ENCODE measurements around the gene SH3D19. TPM values are rescaled to one million over a fixed set of nuclear protein-coding genes. Genes with fewer than 3 reads are reported as not detected.

Gene SH3D19
- total RNA-seq: under 1 TPM in 4 of 5 donors, not detected in 1; 0.38 to 0.66 (median 0.51) TPM
- 0.64 TPM for total RNA-seq (2013)
- 0.15 to 1.4 (median 0.49) reads per million in 29 experiments for total RNA-seq

DNA sequence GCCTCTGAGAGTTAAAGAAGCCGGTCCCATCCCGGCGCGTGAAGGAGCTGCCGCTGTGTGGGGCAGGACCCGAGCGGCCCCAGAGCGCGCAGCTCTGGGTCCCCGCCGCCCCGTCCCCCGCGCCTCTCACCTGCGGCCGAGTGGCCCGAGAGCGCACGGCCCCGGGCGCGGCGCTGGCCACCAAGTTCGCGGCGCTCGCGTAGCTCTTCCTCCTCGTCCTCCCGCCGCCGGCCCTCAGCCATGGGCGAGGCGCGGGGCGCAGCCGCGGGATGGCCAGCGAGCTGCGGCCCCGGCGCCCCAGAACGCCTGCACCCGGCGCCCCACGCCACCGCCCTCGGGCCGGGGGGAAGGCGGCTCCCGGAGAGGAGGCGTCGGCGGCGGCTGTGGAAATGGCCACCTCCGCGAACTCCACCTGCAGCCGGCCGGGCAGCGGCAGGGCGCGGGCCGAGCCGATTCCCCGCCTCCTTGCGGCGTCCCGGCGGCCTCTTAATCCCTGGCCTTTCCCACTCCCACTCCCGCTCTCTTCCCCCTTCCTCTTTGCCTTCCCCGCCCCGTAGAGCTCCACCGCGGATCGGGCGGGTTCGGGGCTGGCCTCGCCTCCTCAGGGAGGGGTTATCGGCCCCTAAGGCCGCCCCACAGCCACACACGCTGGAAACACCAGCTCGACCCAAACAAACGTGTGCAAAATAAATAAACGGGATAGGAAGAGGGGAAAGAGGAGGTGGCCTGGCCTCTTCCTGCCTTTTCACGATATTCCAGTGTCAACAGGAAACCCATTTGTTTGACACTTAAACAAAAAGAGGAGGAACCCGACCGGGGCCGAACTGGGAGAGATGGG is at the start of gene SH3D19:
TSS of gene SH3D19 (minus strand) at position 495 of the 838 bp plus-strand sequence. CDS start at position 242, 253 bp downstream.
- H3K4me1 ChIP-seq (ENCODE audit: control insufficient read depth in 1 of 2, extremely low read depth in 1 of 2, insufficient read depth in 2 of 2, low read length in 2 of 2): peaks cover 0 to 7% of the 10 kb centered on the region in 2 experiments
- DNase-seq (peak in 1 of 35 experiments; percentile 0), ATAC-seq (replicated peaks in 1 of 4) (no peak)
- H3K27me3 ChIP-seq (replicated peaks in 1 of 2; ENCODE audit: control insufficient read depth in 2 of 2, extremely low read depth in 1 of 2, insufficient read depth in 2 of 2, low read length in 1 of 2): peaks cover 3 to 19% of the 10 kb centered on the region in 2 experiments
- peaks cover 6 to 16% (median 12%) of the 10 kb centered on the region in 3 donors for H3K4me1 Mint-ChIP-seq
- CTCF ChIA-PET: interaction anchor here in 1 of 2 donors (0.6 kb wide), 1 partner anchor 578 kb away, joined by 13 read pairs; no protein-coding TSS in a partner anchor
- no peaks in the 10 kb centered on the region for H3K36me3 ChIP-seq (ENCODE audit: control insufficient read depth in 2 of 2, extremely low read depth in 1 of 2, insufficient read depth in 1 of 2, low read length in 1 of 2)
- peak within 1 kb of the TSS; percentile 53 to 72 (median 61) for H3K4me3 Mint-ChIP-seq
- no peak within 1 kb of the TSS for H3K27ac Mint-ChIP-seq
- no peak within 1 kb of the TSS for H3K27ac ChIP-seq (ENCODE audit: low read length)
- POLR2A ChIA-PET: interaction anchor here in 1 of 2 donors (0.7 kb wide), 1 partner anchor 646 kb away, joined by 3 read pairs; no protein-coding TSS in a partner anchor
- peak within 1 kb of the TSS in 1 of 2 donors; percentile 27 for H3K4me3 ChIP-seq (ENCODE audit: control insufficient read depth in 1 of 2, extremely low read depth in 1 of 2, low read length in 1 of 2)
- no peaks in the 10 kb centered on the region for H3K9me3 Mint-ChIP-seq
- no peaks in the 10 kb centered on the region for H3K9me3 ChIP-seq
- no peaks in the 10 kb centered on the region for H3K36me3 Mint-ChIP-seq
- peaks cover 50 to 62% of the 10 kb centered on the region in 2 donors for H3K27me3 Mint-ChIP-seq
- WGBS (ENCODE audit: insufficient coverage): 2% methylated on average over 70 of the region's 88 CpGs

DNA sequence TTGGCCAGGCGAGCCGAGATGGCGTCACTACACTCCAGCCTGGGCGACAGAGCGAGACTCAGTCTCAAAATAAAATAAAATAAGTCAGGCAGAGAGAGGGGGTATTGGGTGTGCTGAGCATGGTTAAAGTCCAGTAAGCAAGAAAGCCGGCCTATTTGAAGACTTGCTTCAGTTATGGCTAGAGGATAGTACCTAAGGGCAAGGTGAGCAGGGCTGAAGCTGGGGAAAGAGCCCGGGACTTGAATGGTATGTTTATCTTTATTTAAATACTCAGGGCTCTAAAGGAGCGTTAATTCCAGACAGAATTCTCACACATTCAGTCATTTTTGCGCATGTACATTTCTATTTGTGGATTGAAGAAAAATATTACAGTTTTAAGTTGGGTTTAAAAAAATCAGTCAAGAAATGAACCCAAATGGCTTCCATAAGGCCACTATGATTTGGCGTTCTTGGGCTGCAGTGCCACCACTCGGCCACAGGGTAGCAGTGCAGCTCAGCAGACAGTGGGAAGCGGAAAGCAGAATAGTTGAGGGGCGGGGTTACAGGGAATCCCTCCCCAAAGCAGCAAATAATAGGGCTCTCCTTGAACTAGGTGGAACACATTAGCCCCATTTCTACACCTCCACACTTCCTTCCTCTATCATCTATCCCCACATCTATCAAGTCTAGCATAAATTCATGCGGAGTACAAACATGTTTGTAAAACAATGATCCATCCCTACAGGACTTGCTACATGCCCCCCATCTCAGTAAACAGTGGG is 37.2 kb upstream of the SH3D19 start:
- Mint-ChIP-seq H3K27me3 (peaks cover 4 to 17% of the 10 kb centered on the region in 2 donors), H3K27ac (no peak overlapping the region), H3K9me3 (no peaks in the 10 kb centered on the region), H3K36me3 (no peaks in the 10 kb centered on the region), H3K4me3 (no peak overlapping the region), H3K4me1 (peaks cover 0 to 4% (median 3%) of the 10 kb centered on the region in 3 donors)
- no peaks in the 10 kb centered on the region for H3K9me3 ChIP-seq
- ChIA-PET POLR2A (no interaction called here), CTCF (interaction anchor here in 1 of 2 donors (0.7 kb wide), 1 partner anchor 1671 kb away, joined by 5 read pairs; no protein-coding TSS in a partner anchor)
- ATAC-seq (replicated peaks in 1 of 4) (peak; percentile 96 to 99 (median 98)), DNase-seq (peak; percentile 46 to 84 (median 70))
- no peak overlapping the region for H3K4me3 ChIP-seq (ENCODE audit: control insufficient read depth in 1 of 2, extremely low read depth in 1 of 2, low read length in 1 of 2)
- WGBS (ENCODE audit: insufficient coverage): 59% methylated on average over 5 of the region's 14 CpGs
- no peaks in the 10 kb centered on the region for H3K36me3 ChIP-seq (ENCODE audit: control insufficient read depth in 2 of 2, extremely low read depth in 1 of 2, insufficient read depth in 1 of 2, low read length in 1 of 2)
- peaks cover 0 to 6% of the 10 kb centered on the region in 2 experiments for H3K27me3 ChIP-seq (replicated peaks in 1 of 2; ENCODE audit: control insufficient read depth in 2 of 2, extremely low read depth in 1 of 2, insufficient read depth in 2 of 2, low read length in 1 of 2)
- H3K4me1 ChIP-seq (ENCODE audit: control insufficient read depth in 1 of 2, extremely low read depth in 1 of 2, insufficient read depth in 2 of 2, low read length in 2 of 2): no peaks in the 10 kb centered on the region
- H3K27ac ChIP-seq (ENCODE audit: low read length): no peak overlapping the region

- peaks cover 4 to 17% of the 10 kb centered on the region in 2 donors for H3K27me3 Mint-ChIP-seq
- peaks cover 0 to 4% (median 3%) of the 10 kb centered on the region in 3 donors for H3K4me1 Mint-ChIP-seq
- ChIA-PET CTCF (no interaction called here), POLR2A (no interaction called here)
- H3K9me3 ChIP-seq: no peaks in the 10 kb centered on the region
- no peak overlapping the region for H3K4me3 Mint-ChIP-seq
- H3K27ac ChIP-seq (ENCODE audit: low read length): no peak overlapping the region
- H3K4me1 ChIP-seq (ENCODE audit: control insufficient read depth in 1 of 2, extremely low read depth in 1 of 2, insufficient read depth in 2 of 2, low read length in 2 of 2): no peaks in the 10 kb centered on the region
- peaks cover 0 to 8% of the 10 kb centered on the region in 2 experiments for H3K27me3 ChIP-seq (replicated peaks in 1 of 2; ENCODE audit: control insufficient read depth in 2 of 2, extremely low read depth in 1 of 2, insufficient read depth in 2 of 2, low read length in 1 of 2)
- no peak overlapping the region for H3K4me3 ChIP-seq (ENCODE audit: control insufficient read depth in 1 of 2, extremely low read depth in 1 of 2, low read length in 1 of 2)
- H3K36me3 ChIP-seq (ENCODE audit: control insufficient read depth in 2 of 2, extremely low read depth in 1 of 2, insufficient read depth in 1 of 2, low read length in 1 of 2): no peaks in the 10 kb centered on the region
- ATAC-seq (replicated peaks in 1 of 4) (no peak), DNase-seq (no peak)
- no peak overlapping the region for H3K27ac Mint-ChIP-seq
- no peaks in the 10 kb centered on the region for H3K9me3 Mint-ChIP-seq
- WGBS (ENCODE audit: insufficient coverage): 93% methylated on average over 11 of the region's 13 CpGs
- no peaks in the 10 kb centered on the region for H3K36me3 Mint-ChIP-seq
Measured at GRCh38 chr4:151361966-151362365, 36.6 kb upstream of the SH3D19 start.

- peaks cover 5 to 17% of the 10 kb centered on the region in 2 donors for H3K27me3 Mint-ChIP-seq
- no peak overlapping the region for H3K27ac Mint-ChIP-seq
- CTCF ChIA-PET: interaction anchor here in 1 of 2 donors (0.6 kb wide), 1 partner anchor 978 kb away, joined by 6 read pairs; no protein-coding TSS in a partner anchor
- no peak overlapping the region for H3K27ac ChIP-seq (ENCODE audit: low read length)
- H3K9me3 ChIP-seq: no peaks in the 10 kb centered on the region
- H3K4me3 ChIP-seq (ENCODE audit: control insufficient read depth in 1 of 2, extremely low read depth in 1 of 2, low read length in 1 of 2): no peak overlapping the region
- H3K36me3 Mint-ChIP-seq: no peaks in the 10 kb centered on the region
- no peak overlapping the region for H3K4me3 Mint-ChIP-seq
- DNase-seq (no peak), ATAC-seq (replicated peaks in 1 of 4) (no peak)
- POLR2A ChIA-PET: interaction anchor here in 1 of 2 donors (0.9 kb wide), 1 partner anchor 9 kb away, joined by 3 read pairs; no protein-coding TSS in a partner anchor
- 75% methylated on average over 1 of the region's 2 CpGs for WGBS (ENCODE audit: insufficient coverage)
- H3K4me1 ChIP-seq (ENCODE audit: control insufficient read depth in 1 of 2, extremely low read depth in 1 of 2, insufficient read depth in 2 of 2, low read length in 2 of 2): no peaks in the 10 kb centered on the region
- peaks cover 0 to 4% (median 3%) of the 10 kb centered on the region in 3 donors for H3K4me1 Mint-ChIP-seq
- H3K27me3 ChIP-seq (replicated peaks in 1 of 2; ENCODE audit: control insufficient read depth in 2 of 2, extremely low read depth in 1 of 2, insufficient read depth in 2 of 2, low read length in 1 of 2): peaks cover 0 to 8% of the 10 kb centered on the region in 2 experiments
- H3K9me3 Mint-ChIP-seq: no peaks in the 10 kb centered on the region
- no peaks in the 10 kb centered on the region for H3K36me3 ChIP-seq (ENCODE audit: control insufficient read depth in 2 of 2, extremely low read depth in 1 of 2, insufficient read depth in 1 of 2, low read length in 1 of 2)
Measured at GRCh38 chr4:151361126-151361525, 35.7 kb upstream of the SH3D19 start.

- peaks cover 0 to 12% of the 10 kb centered on the region in 2 experiments for H3K27me3 ChIP-seq (replicated peaks in 1 of 2; ENCODE audit: control insufficient read depth in 2 of 2, extremely low read depth in 1 of 2, insufficient read depth in 2 of 2, low read length in 1 of 2)
- H3K4me3 Mint-ChIP-seq: no peak overlapping the region
Measured at GRCh38 chr4:151359576-151359975, 34.2 kb upstream of the SH3D19 start.

GRCh38 chr4:151358266-151358665 is 32.9 kb upstream of the SH3D19 start:
- ATAC-seq (replicated peaks in 1 of 4) (no peak), DNase-seq (no peak)
- Histone ChIP-seq H3K4me1 (ENCODE audit: control insufficient read depth in 1 of 2, extremely low read depth in 1 of 2, insufficient read depth in 2 of 2, low read length in 2 of 2) (no peaks in the 10 kb centered on the region), H3K36me3 (ENCODE audit: control insufficient read depth in 2 of 2, extremely low read depth in 1 of 2, insufficient read depth in 1 of 2, low read length in 1 of 2) (no peaks in the 10 kb centered on the region), H3K27me3 (replicated peaks in 1 of 2; ENCODE audit: control insufficient read depth in 2 of 2, extremely low read depth in 1 of 2, insufficient read depth in 2 of 2, low read length in 1 of 2) (peaks cover 0 to 8% of the 10 kb centered on the region in 2 experiments), H3K4me3 (ENCODE audit: control insufficient read depth in 1 of 2, extremely low read depth in 1 of 2, low read length in 1 of 2) (no peak overlapping the region), H3K27ac (ENCODE audit: low read length) (no peak overlapping the region), H3K9me3 (no peaks in the 10 kb centered on the region)
- Mint-ChIP-seq H3K27me3 (peaks cover 19 to 27% of the 10 kb centered on the region in 2 donors), H3K9me3 (no peaks in the 10 kb centered on the region), H3K27ac (no peak overlapping the region), H3K4me1 (peaks cover 0 to 4% (median 3%) of the 10 kb centered on the region in 3 donors), H3K36me3 (no peaks in the 10 kb centered on the region), H3K4me3 (no peak overlapping the region)
- POLR2A ChIA-PET: no interaction called here
- CTCF ChIA-PET: no interaction called here
- WGBS (ENCODE audit: insufficient coverage): no CpG with 5 or more reads among the region's 3 CpGs

More at GRCh38 chr4:151359576-151359975, 34.2 kb upstream of the SH3D19 start:
- WGBS (ENCODE audit: insufficient coverage): no CpG with 5 or more reads among the region's 4 CpGs
- ChIA-PET POLR2A (no interaction called here), CTCF (interaction anchor here in 1 of 2 donors (0.7 kb wide), 1 partner anchor 1768 kb away, joined by 6 read pairs; no protein-coding TSS in a partner anchor)
- DNase-seq (no peak), ATAC-seq (replicated peaks in 1 of 4) (no peak)
- Mint-ChIP-seq H3K4me1 (peaks cover 0 to 4% (median 3%) of the 10 kb centered on the region in 3 donors), H3K36me3 (no peaks in the 10 kb centered on the region), H3K27me3 (peaks cover 11 to 21% of the 10 kb centered on the region in 2 donors), H3K9me3 (no peaks in the 10 kb centered on the region), H3K27ac (no peak overlapping the region)
- no peak overlapping the region for H3K4me3 ChIP-seq (ENCODE audit: control insufficient read depth in 1 of 2, extremely low read depth in 1 of 2, low read length in 1 of 2)
- H3K9me3 ChIP-seq: no peaks in the 10 kb centered on the region
- no peak overlapping the region for H3K27ac ChIP-seq (ENCODE audit: low read length)
- no peaks in the 10 kb centered on the region for H3K36me3 ChIP-seq (ENCODE audit: control insufficient read depth in 2 of 2, extremely low read depth in 1 of 2, insufficient read depth in 1 of 2, low read length in 1 of 2)
- H3K4me1 ChIP-seq (ENCODE audit: control insufficient read depth in 1 of 2, extremely low read depth in 1 of 2, insufficient read depth in 2 of 2, low read length in 2 of 2): no peaks in the 10 kb centered on the region
